AG04450 (cell line): ENCODE data around the gene LAMC2. TPM values are rescaled to one million over a fixed set of nuclear protein-coding genes. Genes with fewer than 3 reads are reported as not detected.

Source experiments
- CTCF ChIA-PET: fragments of 300-600, 350-600 bp; formaldehyde crosslinking; extraction: SDS; loops from one replicate; lab custom pipeline; 2022; ENCODE audit warnings: antibody characterized with exemption, inconsistent platforms; lab: Charles Lee
- POLR2A ChIA-PET: fragments of 350-600 bp; formaldehyde crosslinking; extraction: SDS; loops from one replicate; lab custom pipeline; 2021; ENCODE audit warnings: antibody characterized with exemption, inconsistent platforms; lab: Yijun Ruan, JAX
- DNase-seq: peaks from one replicate; pipeline ENCODE4 v3.0.0-alpha.2; 2011; ENCODE audit warnings: low read depth, low spot score
- H3K27ac ChIP-seq: one replicate; pipeline ENCODE4 v1.5.1; 2012; ENCODE audit warnings: low read depth, low read length, control low read depth
- H3K27me3 ChIP-seq: one replicate; pipeline ENCODE4 v1.6.0; 2012; ENCODE audit warnings: low read length; ENCODE audit not compliant: control insufficient read depth, insufficient read depth
- H3K4me3 ChIP-seq: 2 replicates; pipeline ENCODE4 v1.5.1; 2011; ENCODE audit warnings: mild to moderate bottlenecking, low read depth, low read length, control low read depth
- H3K9me3 ChIP-seq: 2 replicates; pipeline ENCODE4 v1.5.1; 2012; ENCODE audit warnings: low read length; ENCODE audit not compliant: control insufficient read depth, insufficient read depth
- polyA plus RNA-seq: library from polyadenylated mRNA; depleted of rRNA; stranded (reverse); fragments of >200 nt; gene quantifications from 2 replicates; pipeline ENCODE4 v1.2.3, GENCODE V29; 2011
- TF ChIP-seq, protein P1 (sequence below): IDR thresholded peaks from 2 replicates; pipeline ENCODE4 v1.5.1; 2011; ENCODE audit warnings: low read depth, low read length, control low read depth, inconsistent platforms

The LAMC2 gene
- polyA plus RNA-seq, 1 experiment = 1.6 TPM

DNA sequence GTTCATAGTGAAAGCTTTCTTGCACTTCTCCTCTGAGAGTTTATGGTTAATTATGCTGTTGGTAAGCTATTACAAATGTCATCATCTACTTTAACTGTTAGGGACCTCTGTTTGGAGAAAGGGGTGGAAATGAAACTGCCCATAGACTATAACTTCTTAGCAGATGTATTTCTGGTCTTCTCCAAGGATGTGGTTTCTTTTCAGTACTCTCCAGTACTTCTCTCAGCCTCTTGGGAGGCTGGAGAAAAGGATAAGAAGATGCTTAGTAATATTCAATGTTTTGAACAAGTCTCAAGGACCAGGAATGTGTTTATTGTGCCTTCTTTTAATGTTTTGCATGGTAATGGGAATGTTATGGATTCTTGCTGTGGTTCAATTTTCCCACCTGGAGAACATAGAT, 60.4 kb downstream of the LAMC2 start:
- Histone ChIP-seq H3K27me3 (no peaks in the 10 kb centered on the region), H3K27ac (no peak overlapping the region), H3K9me3 (peaks cover 6% of the 10 kb centered on the region), H3K4me3 (no peak overlapping the region)
- POLR2A ChIA-PET = no interaction called here
- CTCF ChIA-PET = interaction anchor here (1.2 to 4.4 kb wide), 2 partner anchors 12 to 34 kb away, joined by 3 to 37 read pairs; no protein-coding TSS in a partner anchor
- TF ChIP-seq, protein P1, sequence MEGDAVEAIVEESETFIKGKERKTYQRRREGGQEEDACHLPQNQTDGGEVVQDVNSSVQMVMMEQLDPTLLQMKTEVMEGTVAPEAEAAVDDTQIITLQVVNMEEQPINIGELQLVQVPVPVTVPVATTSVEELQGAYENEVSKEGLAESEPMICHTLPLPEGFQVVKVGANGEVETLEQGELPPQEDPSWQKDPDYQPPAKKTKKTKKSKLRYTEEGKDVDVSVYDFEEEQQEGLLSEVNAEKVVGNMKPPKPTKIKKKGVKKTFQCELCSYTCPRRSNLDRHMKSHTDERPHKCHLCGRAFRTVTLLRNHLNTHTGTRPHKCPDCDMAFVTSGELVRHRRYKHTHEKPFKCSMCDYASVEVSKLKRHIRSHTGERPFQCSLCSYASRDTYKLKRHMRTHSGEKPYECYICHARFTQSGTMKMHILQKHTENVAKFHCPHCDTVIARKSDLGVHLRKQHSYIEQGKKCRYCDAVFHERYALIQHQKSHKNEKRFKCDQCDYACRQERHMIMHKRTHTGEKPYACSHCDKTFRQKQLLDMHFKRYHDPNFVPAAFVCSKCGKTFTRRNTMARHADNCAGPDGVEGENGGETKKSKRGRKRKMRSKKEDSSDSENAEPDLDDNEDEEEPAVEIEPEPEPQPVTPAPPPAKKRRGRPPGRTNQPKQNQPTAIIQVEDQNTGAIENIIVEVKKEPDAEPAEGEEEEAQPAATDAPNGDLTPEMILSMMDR = no peak
- no peak for DNase-seq

DNA sequence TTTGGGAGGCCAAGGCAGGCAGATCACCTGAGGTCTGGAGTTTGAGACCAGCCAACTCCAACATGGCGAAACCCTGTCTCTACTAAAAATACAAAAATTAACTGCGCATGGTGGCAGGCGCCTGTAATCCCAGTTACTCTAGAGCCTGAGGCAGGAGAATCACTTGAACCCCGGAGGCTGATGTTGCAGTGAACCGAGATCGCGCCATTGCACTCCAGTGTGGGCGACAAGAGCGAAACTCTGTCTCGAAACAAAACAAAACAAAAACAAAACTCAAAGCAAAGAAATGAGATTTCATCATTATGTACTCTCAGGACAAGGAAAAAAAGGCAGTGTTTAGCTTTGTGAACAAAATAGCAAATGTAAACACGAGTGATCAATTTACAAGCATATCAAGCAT, 61.0 kb downstream of the LAMC2 start:
- DNase-seq = no peak
- TF ChIP-seq, protein P1 = no peak
- POLR2A ChIA-PET = no interaction called here
- no peak overlapping the region for H3K27ac ChIP-seq
- no peaks in the 10 kb centered on the region for H3K27me3 ChIP-seq
- H3K4me3 ChIP-seq = no peak overlapping the region
- CTCF ChIA-PET = interaction anchor here (1.0 to 4.4 kb wide), 3 partner anchors 12 to 34 kb away, joined by 3 to 37 read pairs (median 4); no protein-coding TSS in a partner anchor
- peaks cover 7% of the 10 kb centered on the region for H3K9me3 ChIP-seq

DNA sequence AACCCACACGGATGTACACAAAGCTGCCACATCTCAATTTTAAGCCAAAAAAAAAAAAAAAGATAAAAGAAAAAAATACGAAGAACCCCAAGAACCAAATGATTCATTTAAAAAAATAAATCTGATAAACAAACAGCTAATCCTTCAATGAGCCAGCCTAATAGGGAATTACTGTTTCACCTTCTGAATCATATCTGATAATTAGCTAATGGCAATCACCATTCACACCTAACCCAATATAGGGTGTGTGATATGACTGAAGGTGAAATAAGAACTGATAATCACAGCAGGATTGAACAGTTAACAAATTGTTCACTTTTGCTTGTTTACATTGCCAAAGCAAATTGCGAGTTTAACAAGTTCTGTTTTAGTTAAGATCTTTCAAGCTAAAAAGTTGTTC, 61.4 kb downstream of the LAMC2 start:
- TF ChIP-seq, protein P1 = no peak
- Histone ChIP-seq H3K9me3 (peaks cover 8% of the 10 kb centered on the region), H3K27ac (no peak overlapping the region), H3K27me3 (no peaks in the 10 kb centered on the region), H3K4me3 (no peak overlapping the region)
- CTCF ChIA-PET = interaction anchor here (0.7 to 4.4 kb wide), 4 partner anchors 13 to 33 kb away, joined by 3 to 37 read pairs (median 4); no protein-coding TSS in a partner anchor
- DNase-seq = no peak
- POLR2A ChIA-PET = no interaction called here

DNA sequence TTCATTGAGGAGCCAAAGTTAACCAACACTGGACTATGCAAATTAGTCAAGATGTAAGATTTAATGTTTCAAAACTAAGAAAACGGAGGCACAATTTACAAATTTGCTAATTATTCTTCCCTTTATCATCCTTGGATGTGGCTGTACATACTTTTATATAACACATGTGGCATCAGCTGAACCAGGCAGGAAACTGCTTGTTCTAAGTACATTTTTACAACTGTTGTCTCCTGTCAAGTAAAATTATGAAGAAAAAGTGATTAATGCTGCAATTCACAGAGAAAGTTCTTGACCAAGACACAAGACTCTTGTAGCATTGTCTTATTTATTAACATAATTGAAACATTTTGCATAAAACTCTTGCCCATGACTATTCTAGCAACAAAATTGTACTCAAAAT, 61.9 kb downstream of the LAMC2 start:
- Histone ChIP-seq H3K9me3 (peaks cover 8% of the 10 kb centered on the region), H3K27ac (no peak overlapping the region), H3K27me3 (no peaks in the 10 kb centered on the region), H3K4me3 (no peak overlapping the region)
- ChIA-PET CTCF (interaction anchor here (0.7 to 4.4 kb wide), 3 partner anchors 13 to 33 kb away, joined by 3 to 37 read pairs (median 3); no protein-coding TSS in a partner anchor), POLR2A (no interaction called here)
- DNase-seq = no peak
- TF ChIP-seq, protein P1 = no peak

DNA sequence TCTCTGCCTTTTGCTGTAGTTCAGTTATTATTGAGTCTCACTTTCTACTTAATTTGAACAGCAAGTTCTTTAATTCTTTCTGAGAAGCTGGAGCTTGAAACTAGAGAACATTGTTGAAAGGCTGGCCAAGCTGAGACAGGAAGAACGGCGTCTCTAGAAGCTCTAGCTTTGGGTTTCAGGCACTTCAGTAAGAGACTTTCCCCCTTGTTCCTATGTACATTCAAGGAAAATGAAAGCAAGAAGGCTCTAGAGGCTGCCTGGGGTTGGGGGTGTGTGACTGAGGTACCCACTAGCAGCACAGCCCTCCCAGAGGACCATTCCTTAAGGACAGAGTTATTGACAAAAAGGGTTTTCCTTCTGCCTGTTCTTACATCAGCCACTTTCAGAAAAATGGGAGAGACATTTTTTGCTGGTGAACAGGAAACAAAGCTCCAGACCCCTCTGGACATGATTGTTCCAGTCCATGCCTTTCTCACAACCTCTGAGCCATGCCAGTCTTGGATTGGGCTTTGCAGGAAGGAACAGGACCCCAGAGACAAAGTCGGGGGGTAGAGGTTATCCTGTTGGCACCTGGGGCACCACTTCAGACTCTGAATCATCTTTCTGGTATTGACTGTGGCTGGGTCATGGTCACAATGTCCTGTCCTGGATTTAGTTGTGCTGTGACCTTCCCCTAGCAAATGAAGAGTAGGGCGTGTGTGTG, 63.1 kb downstream of the LAMC2 start:
- DNase-seq = no peak
- TF ChIP-seq, protein P1 = no peak
- Histone ChIP-seq H3K9me3 (peaks cover 8% of the 10 kb centered on the region), H3K27me3 (no peaks in the 10 kb centered on the region), H3K4me3 (no peak overlapping the region), H3K27ac (no peak overlapping the region)
- ChIA-PET CTCF (interaction anchor here (4.4 kb wide), 1 partner anchor 14 kb away, joined by 37 read pairs; no protein-coding TSS in a partner anchor), POLR2A (no interaction called here)
